DOHH2 (cell line): Measurements from ENCODE around the gene CIB1.

Experiments
- H3F3A ChIP-seq: fragments of 200-600 bp; sonication (generic), shearing (Covaris generic); 2 replicates; pipeline ENCODE4 v1.6.0; 2016; ENCODE audit warnings: antibody characterized with exemption, mild to moderate bottlenecking; ENCODE audit not compliant: control insufficient read depth, insufficient read depth
- H3K27ac ChIP-seq: fragments of 200-600 bp; sonication (generic); 2 replicates; pipeline ENCODE4 v1.5.1; 2014; ENCODE audit warnings: low read depth, mild to moderate bottlenecking, low read length, moderate library complexity
- H3K27me3 ChIP-seq: fragments of 200-600 bp; sonication (generic); 2 replicates; pipeline ENCODE4 v1.6.1; 2014; ENCODE audit warnings: mild to moderate bottlenecking, low read length, mixed read lengths; ENCODE audit not compliant: control insufficient read depth
- H3K36me3 ChIP-seq: fragments of 200-600 bp; sonication (generic); 2 replicates; pipeline ENCODE4 v1.6.1; 2014; ENCODE audit warnings: mild to moderate bottlenecking, low read length, moderate library complexity, mixed read lengths; ENCODE audit not compliant: control insufficient read depth
- H3K4me1 ChIP-seq: fragments of 200-600 bp; sonication (generic); 2 replicates; pipeline ENCODE4 v1.6.1; 2014; ENCODE audit warnings: mild to moderate bottlenecking, low read length, mixed read lengths; ENCODE audit not compliant: control insufficient read depth
- H3K4me2 ChIP-seq: fragments of 200-600 bp; sonication (generic); 2 replicates; pipeline ENCODE4 v1.6.0; 2014; ENCODE audit warnings: mild to moderate bottlenecking, low read length, moderate library complexity
- H3K4me3 ChIP-seq: fragments of 200-600 bp; sonication (generic); 2 replicates; pipeline ENCODE4 v1.5.1; 2014; ENCODE audit warnings: mild to moderate bottlenecking, low read length, mixed read lengths
- H3K79me2 ChIP-seq: fragments of 200-600 bp; sonication (generic); 2 replicates; pipeline ENCODE4 v1.6.1; 2014; ENCODE audit warnings: mild to moderate bottlenecking, low read length, mixed read lengths; ENCODE audit not compliant: control insufficient read depth
- H3K9me2 ChIP-seq: fragments of 200-600 bp; sonication (generic); replicated peaks from 2 replicates; pipeline ENCODE4 v1.6.1; 2014; ENCODE audit warnings: mild to moderate bottlenecking, low read length, mixed read lengths; ENCODE audit not compliant: control insufficient read depth
- H3K9me3 ChIP-seq: fragments of 200-600 bp; sonication (generic); 2 replicates; pipeline ENCODE4 v1.6.1; 2014; ENCODE audit warnings: antibody characterized with exemption, low read length, mixed read lengths; ENCODE audit not compliant: control insufficient read depth, insufficient read depth
- H4K20me1 ChIP-seq: fragments of 200-600 bp; sonication (generic); 2 replicates; pipeline ENCODE4 v1.6.0; 2014; ENCODE audit warnings: low read depth, mild to moderate bottlenecking, antibody characterized with exemption, low read length, moderate library complexity; ENCODE audit not compliant: control insufficient read depth, insufficient read depth
- EZH2phosphoT487 ChIP-seq: fragments of 200-600 bp; sonication (generic); IDR thresholded peaks from 2 replicates; pipeline ENCODE4 v1.6.1; 2017; ENCODE audit warnings: borderline replicate concordance, mild to moderate bottlenecking, antibody characterized with exemption, low read length, moderate library complexity, mixed read lengths
- TF ChIP-seq, protein P1 (sequence below): fragments of 200-600 bp; sonication (generic); IDR thresholded peaks from one replicate; pipeline ENCODE4 v1.5.1; 2014; ENCODE audit warnings: antibody characterized with exemption, mild to moderate bottlenecking, low read depth, low read length; ENCODE audit not compliant: poor library complexity, severe bottlenecking

CIB1 gene

DNA sequence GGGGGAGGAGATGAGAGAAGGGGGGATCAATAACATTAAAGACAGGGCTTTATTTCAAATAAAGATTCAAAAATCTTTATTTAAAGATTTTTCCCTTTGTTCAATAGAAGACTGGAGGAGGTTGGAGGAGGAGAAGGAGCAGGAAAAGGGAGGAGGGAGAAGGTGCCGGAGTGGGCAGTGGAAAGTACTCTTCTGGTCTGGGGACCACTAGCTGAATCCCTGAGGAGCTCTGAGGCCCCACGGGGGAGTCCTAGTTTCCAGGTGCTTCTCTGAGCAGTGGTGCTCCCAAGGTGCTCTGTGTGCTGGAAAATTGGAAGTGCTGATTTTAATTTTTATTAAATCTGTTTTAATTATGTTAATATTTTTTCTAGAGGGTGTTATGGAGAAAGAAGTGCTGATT is 52.0 kb downstream of the CIB1 start:
- no peak overlapping the region for H3K4me2 ChIP-seq
- peaks cover 41% of the 10 kb centered on the region for H3K4me1 ChIP-seq
- H3K4me3 ChIP-seq = no peak overlapping the region
- TF ChIP-seq EZH2phosphoT487 = no peak
- TF ChIP-seq, protein P1, sequence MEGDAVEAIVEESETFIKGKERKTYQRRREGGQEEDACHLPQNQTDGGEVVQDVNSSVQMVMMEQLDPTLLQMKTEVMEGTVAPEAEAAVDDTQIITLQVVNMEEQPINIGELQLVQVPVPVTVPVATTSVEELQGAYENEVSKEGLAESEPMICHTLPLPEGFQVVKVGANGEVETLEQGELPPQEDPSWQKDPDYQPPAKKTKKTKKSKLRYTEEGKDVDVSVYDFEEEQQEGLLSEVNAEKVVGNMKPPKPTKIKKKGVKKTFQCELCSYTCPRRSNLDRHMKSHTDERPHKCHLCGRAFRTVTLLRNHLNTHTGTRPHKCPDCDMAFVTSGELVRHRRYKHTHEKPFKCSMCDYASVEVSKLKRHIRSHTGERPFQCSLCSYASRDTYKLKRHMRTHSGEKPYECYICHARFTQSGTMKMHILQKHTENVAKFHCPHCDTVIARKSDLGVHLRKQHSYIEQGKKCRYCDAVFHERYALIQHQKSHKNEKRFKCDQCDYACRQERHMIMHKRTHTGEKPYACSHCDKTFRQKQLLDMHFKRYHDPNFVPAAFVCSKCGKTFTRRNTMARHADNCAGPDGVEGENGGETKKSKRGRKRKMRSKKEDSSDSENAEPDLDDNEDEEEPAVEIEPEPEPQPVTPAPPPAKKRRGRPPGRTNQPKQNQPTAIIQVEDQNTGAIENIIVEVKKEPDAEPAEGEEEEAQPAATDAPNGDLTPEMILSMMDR = no peak
- no peaks in the 10 kb centered on the region for H3K79me2 ChIP-seq
- peaks cover 7% of the 10 kb centered on the region; the same call in 1 of the 2 replicates for H3K27me3 ChIP-seq
- no peaks in the 10 kb centered on the region for H3K9me2 ChIP-seq
- H3K27ac ChIP-seq = no peak overlapping the region
- peaks cover 21% of the 10 kb centered on the region for H3F3A ChIP-seq
- no peaks in the 10 kb centered on the region for H3K9me3 ChIP-seq
- no peaks in the 10 kb centered on the region for H4K20me1 ChIP-seq
- no peaks in the 10 kb centered on the region for H3K36me3 ChIP-seq
